Motor neuron (in vitro differentiated cells): Measurements from ENCODE around the gene NCEH1. TPM values are rescaled to one million over a fixed set of nuclear protein-coding genes. Genes with fewer than 3 reads are reported as not detected.

Experiments
- ATAC-seq, 8 experiments: fragments of 200-7000 bp; cut with Tn5 transposase; replicated peaks in 6 of 8; 2 replicates each; pipeline ENCODE4 v1.8.0; 2021; ENCODE audit warnings: mild to moderate bottlenecking in 8 of 8, moderate library complexity in 8 of 8
- H3K27ac ChIP-seq, 2 donors: fragments of 250-450 bp; sonication (Bioruptor Pico); 2 replicates each; pipeline ENCODE4 v1.9.0; 2021; ENCODE audit warnings: antibody characterized with exemption in 2 of 2, mild to moderate bottlenecking in 2 of 2, moderate library complexity in 1 of 2
- H3K4me1 ChIP-seq, 2 donors: fragments of 250-450 bp; sonication (Bioruptor Pico); replicated peaks in 1 of 2; 2 replicates each; pipeline ENCODE4 v1.6.1; 2021; ENCODE audit warnings: antibody characterized with exemption in 2 of 2, mild to moderate bottlenecking in 2 of 2, moderate library complexity in 1 of 2
- H3K4me3 ChIP-seq, 5 donors: fragments of 250-450 bp; sonication (Bioruptor Pico); 2 replicates each; pipeline ENCODE4 v1.9.0; 2021; ENCODE audit warnings: antibody characterized with exemption in 5 of 5, mild to moderate bottlenecking in 5 of 5, moderate library complexity in 4 of 5
- WGBS, 10 experiments: fragments of 450-650 bp; shearing (Covaris generic); methylation state at CpG; one replicate each; pipeline ENCODE4 v1.0.0; 2022; 5-methylcytosine and 5-hydroxymethylcytosine counted together
- in situ Hi-C, 9 experiments: fragments of 400-800 bp; cut with MboI; loops; one replicate each; pipeline ENCODE4 v1.15.0; 2021; ENCODE audit warnings: low sequenced_read_pairs in 9 of 9, low pct_unique_long_range_greater_than_20kb in 2 of 9; ENCODE audit not compliant: unreplicated experiment in 9 of 9
- total RNA-seq, 8 experiments: library from RNA; unstranded; fragments of 300-600 nt; gene quantifications; 2 replicates each; pipeline versions ENCODE4 v1.2.3 to v1.2.4, GENCODE V29; 2022

NCEH1 gene
- total RNA-seq, 8 experiments from 2014 or later = 1.5 to 9.9 (median 5.7) TPM

- 9 to 71% (median 49%) methylated on average over 6 to 10 of the region's 10 CpGs for WGBS, 10 experiments
- ATAC-seq = peak in 3 of 8 experiments; percentile 15 to 77 (median 22)
- in situ Hi-C loops = no loop called here
- no peak overlapping the region for H3K4me3 ChIP-seq
- no peak overlapping the region for H3K27ac ChIP-seq
- H3K4me1 ChIP-seq = no peaks in the 10 kb centered on the region
Measured at GRCh38 chr3:172622916-172623700, 87.8 kb downstream of the NCEH1 start.

GRCh38 chr3:172622156-172622555, 88.7 kb downstream of the NCEH1 start:
- in situ Hi-C loops = no loop called here
- H3K4me1 ChIP-seq = no peaks in the 10 kb centered on the region
- H3K27ac ChIP-seq = no peak overlapping the region
- 33 to 100% (median 83%) methylated on average over 1 to 2 of the region's 2 CpGs; no CpG with 5 or more reads in 3 of the 10 experiments for WGBS, 10 experiments
- ATAC-seq = no peak
- no peak overlapping the region for H3K4me3 ChIP-seq

DNA sequence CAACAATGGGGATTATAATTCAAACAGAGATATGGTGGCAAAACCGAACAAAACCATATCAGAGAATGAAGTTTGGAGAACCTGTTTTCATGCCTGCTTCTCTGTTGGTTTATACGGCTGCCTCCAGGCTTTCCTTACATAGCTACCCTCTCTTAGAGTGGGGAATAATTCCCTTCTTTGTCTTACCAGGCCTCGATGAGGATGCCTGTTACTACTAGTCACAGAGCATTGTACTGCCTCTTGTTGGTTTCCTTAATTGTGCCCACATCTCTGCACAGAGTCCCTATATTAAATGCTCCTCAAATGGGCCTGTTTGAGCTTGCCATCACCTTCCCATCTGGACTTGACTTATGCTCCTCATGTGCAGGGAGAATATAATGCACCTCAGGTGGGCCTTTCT, 92.9 kb downstream of the NCEH1 start:
- Histone ChIP-seq H3K4me1 (no peaks in the 10 kb centered on the region), H3K4me3 (no peak overlapping the region), H3K27ac (no peak overlapping the region)
- WGBS, 10 experiments = 20 to 92% (median 59%) methylated on average over 1 to 3 of the region's 3 CpGs; no CpG with 5 or more reads in 5 of the 10 experiments
- in situ Hi-C loops = no loop called here
- ATAC-seq = no peak

DNA sequence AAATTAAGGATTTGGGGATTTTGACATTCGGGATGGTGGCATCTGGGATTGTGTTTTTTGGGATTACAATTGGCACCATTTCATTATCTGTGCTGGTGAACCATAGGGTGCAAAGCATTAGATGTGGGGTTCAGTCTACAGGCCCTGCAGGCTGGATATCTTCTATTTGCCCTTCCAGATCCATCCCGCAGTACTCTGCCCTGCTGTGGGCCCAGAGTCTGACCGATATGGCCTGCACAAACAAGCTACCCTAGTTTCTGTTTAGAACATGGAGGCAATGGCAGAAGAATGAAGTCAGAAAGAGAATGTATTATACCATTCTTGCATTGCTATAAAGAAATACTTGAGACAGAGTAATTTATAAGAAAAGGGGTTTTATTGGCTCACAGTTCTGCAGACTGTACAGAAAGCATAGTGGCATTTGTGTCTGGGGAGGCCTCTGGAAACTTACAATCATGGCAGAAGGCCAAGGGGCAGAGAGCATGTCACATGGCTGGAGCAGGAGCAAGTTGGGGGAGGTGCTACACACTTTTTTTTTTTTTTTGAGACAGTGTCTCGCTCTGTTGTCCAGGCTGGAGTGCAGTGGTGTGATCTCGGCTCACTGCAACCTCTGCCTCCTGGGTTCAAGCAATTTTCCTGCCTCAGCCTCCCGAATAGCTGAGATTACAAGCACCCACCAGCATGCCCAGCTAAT, 93.7 kb downstream of the NCEH1 start:
- WGBS, 10 experiments = 89 to 100% (median 92%) methylated on average over 1 to 5 of the region's 6 CpGs; no CpG with 5 or more reads in 5 of the 10 experiments
- H3K27ac ChIP-seq = no peak overlapping the region
- no peak for ATAC-seq
- in situ Hi-C loops = no loop called here
- H3K4me3 ChIP-seq = no peak overlapping the region
- H3K4me1 ChIP-seq = no peaks in the 10 kb centered on the region

DNA sequence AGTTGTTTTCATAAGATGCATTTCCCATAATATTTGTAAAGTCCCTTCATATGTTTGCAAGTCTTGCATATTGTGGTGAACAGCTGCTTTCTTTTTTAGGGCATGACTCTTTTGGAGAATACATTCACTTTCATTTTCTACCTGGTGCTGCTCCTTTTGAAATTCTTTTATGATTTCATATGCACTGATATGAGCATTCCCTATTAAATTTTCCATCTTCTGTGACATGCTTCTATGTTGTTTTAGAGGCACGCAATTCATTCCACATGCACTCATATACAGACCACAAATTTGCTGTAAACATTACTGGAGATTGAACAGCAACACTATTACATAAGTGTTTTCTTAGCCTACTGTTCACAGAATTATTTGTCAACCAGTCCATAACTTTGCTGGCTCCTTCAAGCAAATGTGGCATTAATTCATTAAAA, 94.8 kb downstream of the NCEH1 start:
- in situ Hi-C loops = no loop called here
- WGBS, 10 experiments = 0 to 100% (median 89%) methylated on average over 1 of the region's 1 CpG; no CpG with 5 or more reads in 1 of the 10 experiments

DNA sequence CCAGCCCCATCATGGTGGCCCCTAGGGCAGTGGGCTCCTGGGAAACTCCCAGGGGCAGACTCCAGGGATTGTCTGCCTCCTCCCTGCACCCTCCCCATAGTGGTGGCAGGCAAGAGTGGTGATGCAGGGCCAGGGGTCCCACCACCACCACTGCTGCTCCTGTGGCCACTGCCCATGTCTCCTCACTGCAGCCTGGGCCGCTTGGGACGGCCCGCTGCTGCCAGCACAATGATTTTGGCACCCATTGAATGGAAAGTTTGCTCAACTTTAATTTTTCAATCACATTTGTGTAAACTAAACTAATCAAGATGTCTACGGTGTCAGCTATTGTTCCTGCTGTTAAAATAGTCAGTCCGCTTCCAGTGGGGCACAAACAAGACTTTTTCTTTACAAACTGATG, 95.6 kb downstream of the NCEH1 start:
- Histone ChIP-seq H3K4me1 (no peaks in the 10 kb centered on the region), H3K27ac (no peak overlapping the region), H3K4me3 (no peak overlapping the region)
- 20 to 100% (median 85%) methylated on average over 1 to 4 of the region's 5 CpGs; no CpG with 5 or more reads in 1 of the 10 experiments for WGBS, 10 experiments
- ATAC-seq = no peak
- in situ Hi-C loops = no loop called here

More for the DNA sequence above, 94.8 kb downstream of the NCEH1 start:
- Histone ChIP-seq H3K4me3 (no peak overlapping the region), H3K4me1 (no peaks in the 10 kb centered on the region), H3K27ac (no peak overlapping the region)
- ATAC-seq = peak in 3 of 8 experiments; percentile 23 to 45 (median 31)

GRCh38 chr3:172614340-172615274, 96.3 kb downstream of the NCEH1 start:
- H3K4me3 ChIP-seq = no peak overlapping the region
- 86 to 90% (median 88%) methylated on average over 1 to 4 of the region's 7 CpGs; no CpG with 5 or more reads in 7 of the 10 experiments for WGBS, 10 experiments
- ATAC-seq = peak in 1 of 8 experiments; percentile 33
- H3K27ac ChIP-seq = no peak overlapping the region
- in situ Hi-C loops = no loop called here
- no peaks in the 10 kb centered on the region for H3K4me1 ChIP-seq

DNA sequence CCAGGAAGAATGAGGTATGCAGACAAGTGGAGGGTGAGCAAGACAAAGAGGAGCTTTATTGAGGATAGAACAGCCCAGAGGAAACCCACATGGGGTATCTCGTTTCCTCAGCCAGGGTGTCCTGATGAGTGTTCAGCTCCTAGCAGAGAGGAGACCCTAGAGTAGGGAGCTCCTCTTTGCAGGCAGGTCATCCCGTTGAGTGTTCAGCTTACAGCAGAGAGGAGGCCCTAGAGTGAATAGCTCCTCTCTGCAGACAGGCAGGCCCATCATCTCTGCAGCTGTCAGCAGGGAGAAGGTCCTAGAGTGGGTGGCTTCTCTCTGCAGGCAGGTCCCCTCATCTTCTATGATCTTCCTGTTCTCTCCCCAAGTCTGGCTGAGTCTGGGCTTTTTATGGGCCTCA, 97.0 kb downstream of the NCEH1 start:
- no peak for ATAC-seq
- no peaks in the 10 kb centered on the region for H3K4me1 ChIP-seq
- 50 to 100% (median 80%) methylated on average over 1 to 2 of the region's 2 CpGs; no CpG with 5 or more reads in 5 of the 10 experiments for WGBS, 10 experiments
- no peak overlapping the region for H3K27ac ChIP-seq
- H3K4me3 ChIP-seq = no peak overlapping the region
- in situ Hi-C loops = no loop called here

DNA sequence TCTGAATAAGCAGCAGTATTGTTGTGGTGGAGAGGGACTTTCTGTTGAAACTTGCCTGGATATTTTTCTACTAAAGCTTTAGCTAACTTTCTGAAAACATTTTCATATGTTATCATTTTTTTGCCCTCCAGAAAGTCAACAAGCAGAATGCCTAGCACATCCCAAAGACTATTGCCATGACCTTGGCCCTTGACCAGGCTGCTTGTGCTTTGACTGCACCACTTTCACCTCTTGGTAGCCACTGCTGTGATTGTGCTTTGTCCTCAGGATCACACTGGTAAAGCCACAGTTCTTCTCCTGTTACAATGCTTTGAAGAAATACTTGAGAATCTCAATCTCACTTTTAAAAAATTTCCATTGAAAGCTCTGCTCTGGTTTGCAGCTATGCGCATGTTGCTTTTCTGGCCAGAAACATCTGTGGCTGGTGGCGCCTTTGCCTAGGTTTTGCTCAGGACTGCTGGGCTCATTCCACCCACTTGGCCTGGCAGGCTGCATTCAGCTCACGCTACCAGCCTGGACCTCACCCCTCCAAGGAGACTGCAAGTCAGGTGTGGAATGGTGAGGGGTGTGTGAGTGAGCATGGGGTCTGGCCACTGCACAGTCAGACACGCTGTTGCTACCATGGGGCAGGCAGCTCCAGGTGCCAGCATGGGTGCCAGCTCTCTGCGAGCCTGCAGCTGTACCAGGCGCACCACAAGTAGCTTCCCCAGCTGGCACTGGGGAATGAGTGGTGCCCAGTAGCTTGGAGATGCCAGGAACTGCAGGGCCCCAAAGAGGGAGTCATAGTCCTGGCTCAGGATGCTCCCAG, 97.8 kb downstream of the NCEH1 start:
- in situ Hi-C loops = no loop called here
- H3K4me1 ChIP-seq = no peaks in the 10 kb centered on the region
- ATAC-seq = peak in 3 of 8 experiments; percentile 79 to 80 (median 80)
- no peak overlapping the region for H3K27ac ChIP-seq
- H3K4me3 ChIP-seq = no peak overlapping the region
- WGBS, 10 experiments = 0 to 100% (median 93%) methylated on average over 1 to 5 of the region's 6 CpGs; no CpG with 5 or more reads in 3 of the 10 experiments

GRCh38 chr3:172609750-172610149, 101.1 kb downstream of the NCEH1 start:
- ATAC-seq = no peak
- Histone ChIP-seq H3K4me1 (peaks cover 6% of the 10 kb centered on the region in 2 donors), H3K4me3 (no peak overlapping the region), H3K27ac (no peak overlapping the region)
- in situ Hi-C loops = loop anchor here in 1 of 9 experiments (10.0 kb wide), 1 partner anchor 125 kb away; no protein-coding TSS in a partner anchor
- WGBS, 10 experiments = 83 to 95% (median 90%) methylated on average over 2 to 5 of the region's 6 CpGs; no CpG with 5 or more reads in 1 of the 10 experiments

GRCh38 chr3:172608575-172608974, 102.3 kb downstream of the NCEH1 start:
- Histone ChIP-seq H3K4me1 (peaks cover 6% of the 10 kb centered on the region in 2 donors), H3K27ac (no peak overlapping the region), H3K4me3 (no peak overlapping the region)
- in situ Hi-C loops = loop anchor here in 1 of 9 experiments (10.0 kb wide), 1 partner anchor 124 kb away; no protein-coding TSS in a partner anchor
- WGBS, 10 experiments = 18 to 100% (median 93%) methylated on average over 1 to 2 of the region's 2 CpGs; no CpG with 5 or more reads in 3 of the 10 experiments
- ATAC-seq = no peak
